H9 (cell line): Measurements from ENCODE around the gene EPC2. TPM values are rescaled to one million over a fixed set of nuclear protein-coding genes. Genes with fewer than 3 reads are reported as not detected.

Experiments used
- DNase-seq: peaks from one replicate; pipeline ENCODE4 v3.0.0-alpha.2; 2017
- H2AFZ ChIP-seq: one replicate; pipeline ENCODE4 v1.6.1; 2013; ENCODE audit warnings: mild to moderate bottlenecking, low read length, control low read depth, moderate library complexity
- H2AK5ac ChIP-seq: 2 replicates; pipeline ENCODE4 v1.6.1; 2013; ENCODE audit warnings: low read length, control low read depth, mixed read lengths; ENCODE audit not compliant: insufficient read length
- H2BK120ac ChIP-seq: one replicate; pipeline ENCODE4 v1.6.1; 2013; ENCODE audit warnings: low read depth, mild to moderate bottlenecking, low read length, control low read depth, inconsistent platforms; ENCODE audit not compliant: poor library complexity, severe bottlenecking
- H2BK12ac ChIP-seq: 2 replicates; pipeline ENCODE4 v1.6.1; 2013; ENCODE audit warnings: low read length, control low read depth, mixed read lengths, low read depth; ENCODE audit not compliant: insufficient read length
- H2BK15ac ChIP-seq: 2 replicates; pipeline ENCODE4 v1.6.1; 2013; ENCODE audit warnings: low read depth, low read length, control low read depth
- H2BK20ac ChIP-seq: one replicate; pipeline ENCODE4 v1.6.1; 2013; ENCODE audit warnings: low read depth, mild to moderate bottlenecking, low read length, control low read depth, inconsistent platforms; ENCODE audit not compliant: poor library complexity, severe bottlenecking
- H2BK5ac ChIP-seq: 2 replicates; pipeline ENCODE4 v1.6.1; 2013; ENCODE audit warnings: low read length, control low read depth, mixed read lengths; ENCODE audit not compliant: insufficient read length
- H3K14ac ChIP-seq: 2 replicates; pipeline ENCODE4 v1.6.1; 2013; ENCODE audit warnings: low read length, control low read depth; ENCODE audit not compliant: insufficient read depth
- H3K18ac ChIP-seq: 2 replicates; pipeline ENCODE4 v1.6.1; 2013; ENCODE audit warnings: low read depth, mild to moderate bottlenecking, mixed read lengths, low read length, control low read depth; ENCODE audit not compliant: insufficient read length
- H3K23ac ChIP-seq: 2 replicates; pipeline ENCODE4 v1.6.1; 2013; ENCODE audit warnings: low read length, control low read depth, mixed read lengths, low read depth; ENCODE audit not compliant: insufficient read length
- H3K23me2 ChIP-seq: 2 replicates; pipeline ENCODE4 v1.6.1; 2013; ENCODE audit warnings: low read depth, mild to moderate bottlenecking, mixed read lengths, low read length, control low read depth; ENCODE audit not compliant: insufficient read length, poor library complexity, severe bottlenecking
- H3K27ac ChIP-seq: 2 replicates; pipeline ENCODE4 v1.5.1; 2013; ENCODE audit warnings: low read length, control low read depth, mixed read lengths, low read depth; ENCODE audit not compliant: insufficient read length
- H3K27me3 ChIP-seq: 2 replicates; pipeline ENCODE4 v1.6.1; 2013; ENCODE audit warnings: low read length, control low read depth, inconsistent platforms; ENCODE audit not compliant: insufficient read depth
- H3K4ac ChIP-seq: 2 replicates; pipeline ENCODE4 v1.6.1; 2013; ENCODE audit warnings: low read depth, mild to moderate bottlenecking, control low read depth, inconsistent platforms, low read length, moderate library complexity
- H3K4me1 ChIP-seq: 2 replicates; pipeline ENCODE4 v1.6.1; 2013; ENCODE audit warnings: low read length, control low read depth, inconsistent platforms; ENCODE audit not compliant: insufficient read depth
- H3K4me2 ChIP-seq: 2 replicates; pipeline ENCODE4 v1.6.1; 2013; ENCODE audit warnings: low read length, control low read depth, mixed read lengths; ENCODE audit not compliant: insufficient read length, insufficient read depth
- H3K56ac ChIP-seq: 2 replicates; pipeline ENCODE4 v1.6.1; 2013; ENCODE audit warnings: low read depth, mild to moderate bottlenecking, mixed read lengths, low read length, control low read depth; ENCODE audit not compliant: insufficient read length
- H3K79me1 ChIP-seq: 2 replicates; pipeline ENCODE4 v1.6.1; 2013; ENCODE audit warnings: low read depth, mild to moderate bottlenecking, moderate library complexity, low read length, control low read depth, inconsistent platforms; ENCODE audit not compliant: insufficient read depth, poor library complexity, severe bottlenecking
- H3K79me2 ChIP-seq: 2 replicates; pipeline ENCODE4 v1.6.1; 2013; ENCODE audit warnings: low read length, control low read depth, inconsistent platforms; ENCODE audit not compliant: insufficient read depth
- H3K9ac ChIP-seq: 2 replicates; pipeline ENCODE4 v1.6.1; 2013; ENCODE audit warnings: low read length, control low read depth, mixed read lengths; ENCODE audit not compliant: insufficient read length; ENCODE audit errors: extremely low read depth
- H3K9me3 ChIP-seq: one replicate; pipeline ENCODE4 v1.6.1; 2013; ENCODE audit warnings: low read depth, low read length, inconsistent platforms; ENCODE audit not compliant: control insufficient read depth
- H3T11ph ChIP-seq: one replicate; pipeline ENCODE4 v1.6.1; 2013; ENCODE audit warnings: mild to moderate bottlenecking, low read length, control low read depth, inconsistent platforms
- H4K20me1 ChIP-seq: one replicate; pipeline ENCODE4 v1.6.1; 2013; ENCODE audit not compliant: control insufficient read depth, insufficient read length, insufficient read depth
- H4K5ac ChIP-seq: 2 replicates; pipeline ENCODE4 v1.6.1; 2013; ENCODE audit warnings: low read depth, mild to moderate bottlenecking, mixed read lengths, low read length, control low read depth; ENCODE audit not compliant: insufficient read length
- H4K8ac ChIP-seq: replicated peaks from 2 replicates; pipeline ENCODE4 v1.6.1; 2013; ENCODE audit warnings: low read length, control low read depth, mixed read lengths, low read depth; ENCODE audit not compliant: insufficient read length
- H4K91ac ChIP-seq: 2 replicates; pipeline ENCODE4 v1.6.1; 2013; ENCODE audit warnings: low read depth, mild to moderate bottlenecking, moderate library complexity, mixed read lengths, low read length, control low read depth; ENCODE audit not compliant: insufficient read length
- H3K27ac Mint-ChIP-seq, 3 experiments: 2 replicates in 2 of 3; 3 replicates in 1 of 3; pipeline ENCODE4 v1.8.0; 2020 to 2021; ENCODE audit warnings: mixed read lengths in 3 of 3, mild to moderate bottlenecking in 1 of 3, moderate library complexity in 1 of 3
- H3K27me3 Mint-ChIP-seq: 2 replicates; pipeline ENCODE4 v1.8.0; 2021; ENCODE audit warnings: low read depth, mild to moderate bottlenecking, moderate library complexity, mixed read lengths
- H3K36me3 Mint-ChIP-seq, 3 experiments: 2 replicates in 2 of 3; 3 replicates in 1 of 3; pipeline ENCODE4 v1.8.0; 2020 to 2021; ENCODE audit warnings: low read depth in 3 of 3, mixed read lengths in 3 of 3; ENCODE audit not compliant: insufficient read depth in 1 of 3
- H3K4me1 Mint-ChIP-seq, 2 experiments: 2 replicates each; pipeline ENCODE4 v1.8.0; 2020; ENCODE audit warnings: mixed read lengths in 2 of 2
- H3K4me3 Mint-ChIP-seq, 2 experiments: 2 replicates in 1 of 2; 3 replicates in 1 of 2; pipeline ENCODE4 v1.8.0; 2020 to 2021; ENCODE audit warnings: mild to moderate bottlenecking in 2 of 2, mixed read lengths in 2 of 2, moderate library complexity in 1 of 2
- H3K9me3 Mint-ChIP-seq, 2 experiments: 2 replicates in 1 of 2; 3 replicates in 1 of 2; pipeline ENCODE4 v1.8.0; 2020; ENCODE audit warnings: mild to moderate bottlenecking in 2 of 2, mixed read lengths in 2 of 2, moderate library complexity in 1 of 2
- CTCF ChIP-seq: fragments of 200-600 bp; sonication (generic); conservative IDR thresholded peaks from 3 replicates; pipeline ENCODE4 v1.8.0; 2021; ENCODE audit warnings: antibody characterized with exemption, mild to moderate bottlenecking
- WGBS: extraction: QIAGEN DNeasy Blood & Tissue Kit; methylation state at CpG from one replicate; pipeline ENCODE4 v1.1.7; 2013; ENCODE audit warnings: missing lambda C conversion rate, low lambda C conversion rate, mixed read lengths; ENCODE audit not compliant: insufficient read length; ENCODE audit errors: extremely low coverage; 5-methylcytosine and 5-hydroxymethylcytosine counted together
- total RNA-seq: library from RNA; stranded (reverse); gene quantifications from 2 replicates; pipeline ENCODE4 v1.2.1, GENCODE V29; 2021

Gene EPC2
- total RNA-seq, 1 experiment from 2014 or later, result 31.3 TPM

GRCh38 chr2:148832637-148833036 lies 188.1 kb downstream of the EPC2 start:
- H3K4ac ChIP-seq, result no peak overlapping the region
- no peak for DNase-seq
- no peak overlapping the region for H3K4me2 ChIP-seq
- H4K91ac ChIP-seq, result no peak overlapping the region
- Mint-ChIP-seq H3K4me3 (no peak overlapping the region), H3K4me1 (peaks cover 2 to 10% of the 10 kb centered on the region in 2 experiments; a peak in 2 of 4 replicates), H3K27me3 (peaks cover 13% of the 10 kb centered on the region), H3K9me3 (no peaks in the 10 kb centered on the region), H3K27ac (no peak overlapping the region), H3K36me3 (no peaks in the 10 kb centered on the region; a peak in 1 of 7 replicates)
- H3K18ac ChIP-seq, result no peak overlapping the region
- no peak overlapping the region for H2BK12ac ChIP-seq
- H4K5ac ChIP-seq, result no peak overlapping the region
- whole genome bisulfite sequencing, result no CpG with 5 or more reads among the region's 7 CpGs
- H4K8ac ChIP-seq, result no peak overlapping the region
- no peaks in the 10 kb centered on the region for H3K79me1 ChIP-seq
- no peaks in the 10 kb centered on the region for H3K9me3 ChIP-seq
- H3K79me2 ChIP-seq, result no peaks in the 10 kb centered on the region
- H2BK5ac ChIP-seq, result no peak overlapping the region
- no peak overlapping the region for H3T11ph ChIP-seq
- H4K20me1 ChIP-seq, result no peaks in the 10 kb centered on the region
- H2BK120ac ChIP-seq, result no peak overlapping the region
- H3K23ac ChIP-seq, result no peak overlapping the region
- H3K9ac ChIP-seq, result no peak overlapping the region
- H3K27me3 ChIP-seq, result no peaks in the 10 kb centered on the region
- H3K23me2 ChIP-seq, result no peaks in the 10 kb centered on the region
- H3K14ac ChIP-seq, result no peak overlapping the region
- no peak overlapping the region for H2AK5ac ChIP-seq
- TF ChIP-seq CTCF, result no peak
- no peak overlapping the region for H3K27ac ChIP-seq
- no peak overlapping the region for H2BK20ac ChIP-seq
- no peaks in the 10 kb centered on the region for H3K4me1 ChIP-seq
- no peak overlapping the region for H2AFZ ChIP-seq
- H2BK15ac ChIP-seq, result no peak overlapping the region
- no peak overlapping the region for H3K56ac ChIP-seq

Other genes with a start within 250 kb of the EPC2 start
- gene KIF5C, start 230.5 kb downstream of the EPC2 start, total RNA-seq, result 52.9 TPM in 2 replicates